Lower lobe of right lung (tissue), 2 donors: ENCODE data around the gene ASTN1. TPM values are rescaled to one million over a fixed set of nuclear protein-coding genes. Genes with fewer than 3 reads are reported as not detected.

Source experiments
- ATAC-seq, 2 donors: fragments of 200-7000 bp; cut with Tn5 transposase; one replicate each; pipeline ENCODE4 v1.9.1; 2020 to 2022; ENCODE audit warnings: mild to moderate bottlenecking in 2 of 2, moderate library complexity in 2 of 2
- DNase-seq: peaks from one replicate; pipeline ENCODE4 v3.0.0-alpha.2; 2020
- H3K27ac ChIP-seq: fragments of 200-600 bp; one replicate; pipeline ENCODE4 v1.8.0; 2022
- H3K27me3 ChIP-seq: fragments of 200-600 bp; one replicate; pipeline ENCODE4 v1.8.0; 2022; ENCODE audit warnings: low read depth
- H3K36me3 ChIP-seq: fragments of 200-600 bp; one replicate; pipeline ENCODE4 v1.8.0; 2022; ENCODE audit warnings: mild to moderate bottlenecking
- H3K4me1 ChIP-seq: fragments of 200-600 bp; one replicate; pipeline ENCODE4 v1.8.0; 2022
- H3K4me3 ChIP-seq: fragments of 200-600 bp; one replicate; pipeline ENCODE4 v1.8.0; 2022; ENCODE audit warnings: mild to moderate bottlenecking
- H3K9me3 ChIP-seq: fragments of 200-600 bp; one replicate; pipeline ENCODE4 v1.8.0; 2022
- CTCF ChIP-seq: fragments of 200-600 bp; IDR thresholded peaks from one replicate; pipeline ENCODE4 v1.8.0; 2022; ENCODE audit warnings: antibody characterized with exemption, mild to moderate bottlenecking
- intact Hi-C: fragments of 100-400 bp; cut with DNase I; formaldehyde crosslinking; loops from one replicate; pipeline ENCODE4 v1.11.0; 2022
- total RNA-seq: library from RNA; stranded (reverse); fragmentation: NEBNext Ultra II Directional; extraction: Animal tissue kit (Norgen Biotek cat#: 25700); gene quantifications from one replicate; pipeline ENCODE4 v1.2.1, GENCODE V29; 2021
- donor health status: DM: no; HTN: yes; CAD: no; lungs with severe emphysema.

ASTN1 gene
- total RNA-seq, 1 donor from 2014 or later, result 0.41 TPM

DNA sequence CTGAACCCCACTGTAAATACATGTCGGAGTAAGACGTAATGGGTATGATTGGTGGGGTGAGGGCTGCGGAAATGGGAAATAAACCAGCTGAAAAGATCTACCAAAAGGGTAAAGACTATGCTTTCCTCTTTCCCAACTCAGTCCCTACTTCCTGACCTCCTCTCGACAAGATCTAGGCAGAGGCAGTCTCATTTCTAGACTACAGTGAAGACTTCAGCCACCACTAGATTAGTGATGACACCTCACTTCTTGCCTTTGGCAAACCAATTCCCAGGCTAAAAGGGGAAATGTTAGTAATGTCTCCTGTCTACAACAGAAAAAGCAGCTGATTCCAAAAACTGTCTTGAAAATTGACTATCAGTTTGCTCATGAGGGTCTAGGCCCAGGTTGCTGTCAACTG lies 219.9 kb downstream of the ASTN1 start:
- ATAC-seq, result no peak
- no peak for TF ChIP-seq CTCF
- DNase-seq, result no peak
- Histone ChIP-seq H3K4me3 (no peak overlapping the region), H3K9me3 (no peaks in the 10 kb centered on the region), H3K36me3 (no peaks in the 10 kb centered on the region), H3K27ac (no peak overlapping the region), H3K4me1 (no peaks in the 10 kb centered on the region), H3K27me3 (no peaks in the 10 kb centered on the region)
- intact Hi-C loops, result no loop called here

- H3K4me1 ChIP-seq, result no peaks in the 10 kb centered on the region
- intact Hi-C loops, result no loop called here
- no peaks in the 10 kb centered on the region for H3K36me3 ChIP-seq
- H3K27ac ChIP-seq, result no peak overlapping the region
- no peak overlapping the region for H3K4me3 ChIP-seq
- no peaks in the 10 kb centered on the region for H3K9me3 ChIP-seq
- ATAC-seq, result no peak
- TF ChIP-seq CTCF, result no peak
- no peaks in the 10 kb centered on the region for H3K27me3 ChIP-seq
- no peak for DNase-seq
These were observed 220.7 kb downstream of the ASTN1 start for GRCh38 chr1:176943783-176944182.

- no peak overlapping the region for H3K27ac ChIP-seq
These were observed 222.2 kb downstream of the ASTN1 start for GRCh38 chr1:176942346-176942745.

GRCh38 chr1:176939993-176940392 lies 224.5 kb downstream of the ASTN1 start:
- no peak overlapping the region for H3K27ac ChIP-seq
- H3K36me3 ChIP-seq, result no peaks in the 10 kb centered on the region
- intact Hi-C loops, result no loop called here
- ATAC-seq (no peak), DNase-seq (no peak)
- no peak for TF ChIP-seq CTCF
- no peaks in the 10 kb centered on the region for H3K9me3 ChIP-seq
- no peaks in the 10 kb centered on the region for H3K4me1 ChIP-seq
- no peaks in the 10 kb centered on the region for H3K27me3 ChIP-seq
- no peak overlapping the region for H3K4me3 ChIP-seq

More at GRCh38 chr1:176942346-176942745, 222.2 kb downstream of the ASTN1 start:
- H3K9me3 ChIP-seq, result no peaks in the 10 kb centered on the region
- H3K36me3 ChIP-seq, result no peaks in the 10 kb centered on the region
- no peaks in the 10 kb centered on the region for H3K4me1 ChIP-seq
- no peak for TF ChIP-seq CTCF
- ATAC-seq (no peak), DNase-seq (no peak)
- H3K4me3 ChIP-seq, result no peak overlapping the region
- H3K27me3 ChIP-seq, result no peaks in the 10 kb centered on the region
- intact Hi-C loops, result no loop called here

DNA sequence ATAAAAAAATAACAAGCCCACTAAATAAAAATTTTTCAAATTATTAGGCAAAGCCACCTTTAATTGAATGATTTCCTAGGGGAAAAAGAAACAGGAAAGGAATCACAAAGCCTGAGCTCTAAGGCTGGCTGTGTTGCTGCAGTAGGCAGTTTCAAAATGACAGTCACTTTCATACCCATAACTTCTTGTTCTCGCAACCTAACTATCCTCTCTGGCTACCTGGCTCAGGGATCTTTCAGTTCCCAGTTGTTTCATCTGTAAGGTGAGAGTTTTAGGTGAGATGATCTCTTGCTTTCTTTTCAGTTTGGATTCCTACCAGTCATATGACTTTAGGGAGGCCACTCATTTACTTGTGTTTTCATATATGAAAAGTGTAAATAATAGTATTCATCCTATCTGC lies 226.1 kb downstream of the ASTN1 start:
- no peaks in the 10 kb centered on the region for H3K4me1 ChIP-seq
- DNase-seq (no peak), ATAC-seq (no peak)
- no peak overlapping the region for H3K27ac ChIP-seq
- TF ChIP-seq CTCF, result no peak
- no peaks in the 10 kb centered on the region for H3K36me3 ChIP-seq
- H3K4me3 ChIP-seq, result no peak overlapping the region
- intact Hi-C loops, result no loop called here
- H3K9me3 ChIP-seq, result no peaks in the 10 kb centered on the region
- no peaks in the 10 kb centered on the region for H3K27me3 ChIP-seq

GRCh38 chr1:176934370-176934769 lies 230.1 kb downstream of the ASTN1 start:
- H3K27ac ChIP-seq, result no peak overlapping the region
- H3K4me3 ChIP-seq, result no peak overlapping the region
- H3K36me3 ChIP-seq, result no peaks in the 10 kb centered on the region
- DNase-seq, result no peak
- H3K4me1 ChIP-seq, result no peaks in the 10 kb centered on the region
- ATAC-seq, result no peak
- intact Hi-C loops, result no loop called here
- TF ChIP-seq CTCF, result no peak
- H3K27me3 ChIP-seq, result no peaks in the 10 kb centered on the region
- H3K9me3 ChIP-seq, result no peaks in the 10 kb centered on the region
